Lung (tissue), 12 donors: ENCODE measurements around the gene LYPD5. TPM values are rescaled to one million over a fixed set of nuclear protein-coding genes. Genes with fewer than 3 reads are reported as not detected.

Experiments
- ATAC-seq: fragments of 200-7000 bp; cut with Tn5 transposase; one replicate; pipeline ENCODE4 v1.9.1; 2020; ENCODE audit warnings: moderate number of reproducible peaks; ENCODE audit not compliant: insufficient read depth, low FRiP score
- DNase-seq, 3 donors: peaks; one replicate each; pipeline ENCODE4 v3.0.0-alpha.2; 2013 to 2017
- H3K27ac ChIP-seq, 2 donors: one replicate each; pipeline ENCODE4 v1.5.1; 2013; ENCODE audit warnings: mild to moderate bottlenecking in 2 of 2, moderate library complexity in 2 of 2, control low read depth in 1 of 2, inconsistent platforms in 1 of 2, low read depth in 1 of 2, low read length in 1 of 2
- H3K27me3 ChIP-seq, 3 donors: one replicate each; pipeline ENCODE4 v1.5.1; 2013; ENCODE audit warnings: low read length in 2 of 3; ENCODE audit not compliant: control insufficient read depth in 3 of 3, insufficient read depth in 3 of 3
- H3K36me3 ChIP-seq, 4 donors: one replicate each; pipeline ENCODE4 v1.5.1; 2013; ENCODE audit warnings: low read length in 4 of 4, mild to moderate bottlenecking in 1 of 4, moderate library complexity in 1 of 4; ENCODE audit not compliant: control insufficient read depth in 4 of 4, insufficient read depth in 4 of 4
- H3K4me1 ChIP-seq, 5 donors: one replicate each; pipeline ENCODE4 v1.5.1; 2013; ENCODE audit warnings: low read length in 5 of 5, mild to moderate bottlenecking in 2 of 5, moderate library complexity in 1 of 5; ENCODE audit not compliant: control insufficient read depth in 5 of 5, insufficient read depth in 5 of 5
- H3K4me3 ChIP-seq: one replicate; pipeline ENCODE4 v1.5.1; 2013; ENCODE audit warnings: mild to moderate bottlenecking, control low read depth, moderate library complexity
- H3K9ac ChIP-seq, 2 donors: one replicate each; pipeline ENCODE4 v1.5.1; 2013; ENCODE audit warnings: low read length in 2 of 2, control low read depth in 1 of 2; ENCODE audit not compliant: insufficient read depth in 1 of 2
- H3K9me3 ChIP-seq, 4 donors: one replicate each; pipeline ENCODE4 v1.5.1; 2013; ENCODE audit warnings: low read length in 3 of 4, mild to moderate bottlenecking in 1 of 4, moderate library complexity in 1 of 4; ENCODE audit not compliant: control insufficient read depth in 4 of 4, insufficient read depth in 3 of 4
- WGBS, 2 donors: extraction: QIAGEN DNeasy Blood & Tissue Kit; methylation state at CpG; one replicate each; pipeline ENCODE4 v1.1.7; 2013; 5-methylcytosine and 5-hydroxymethylcytosine counted together
- polyA plus RNA-seq, 2 donors: library from polyadenylated mRNA; stranded (reverse); fragments of 200-250 nt; gene quantifications; one replicate each; pipeline ENCODE4 v1.2.1, GENCODE V29; 2013
- total RNA-seq, 2 donors: library from RNA; depleted of rRNA in 1 of 2; stranded (reverse); fragments of >200 nt in 1 of 2; gene quantifications; one replicate each; pipeline ENCODE4 v1.2.1, GENCODE V29; 2014 to 2021
- TF ChIP-seq, protein P1 (sequence below): IDR thresholded peaks from 2 replicates; pipeline ENCODE4 v1.5.1; 2012; ENCODE audit warnings: mild to moderate bottlenecking; ENCODE audit errors: control extremely low read depth, extremely low read depth
- donor health status: control.
- donor health status: control.
- donor health status: Bipolar disorder and iron deficiency.
- donor health status: healthy.
- donor health status: DM: yes; HTN: yes; CAD: no.

The LYPD5 gene
- total and polyA plus RNA-seq, 4 donors = 0.51 to 8.1 (median 2.9) TPM

DNA sequence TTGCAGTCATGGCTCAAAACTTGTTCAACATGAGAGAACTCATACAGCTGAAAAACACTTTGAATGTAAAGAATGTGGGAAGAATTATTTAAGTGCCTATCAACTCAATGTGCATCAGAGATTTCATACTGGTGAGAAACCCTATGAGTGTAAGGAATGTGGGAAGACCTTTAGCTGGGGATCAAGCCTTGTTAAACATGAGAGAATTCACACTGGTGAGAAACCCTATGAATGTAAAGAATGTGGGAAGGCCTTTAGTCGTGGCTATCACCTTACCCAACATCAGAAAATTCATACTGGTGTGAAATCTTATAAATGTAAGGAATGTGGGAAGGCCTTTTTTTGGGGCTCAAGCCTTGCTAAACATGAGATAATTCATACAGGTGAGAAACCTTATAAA lies 45.0 kb upstream of the LYPD5 start:
- no peak overlapping the region for H3K9ac ChIP-seq
- H3K9me3 ChIP-seq = peaks cover 12 to 61% (median 48%) of the 10 kb centered on the region in 4 donors
- TF ChIP-seq, protein P1, sequence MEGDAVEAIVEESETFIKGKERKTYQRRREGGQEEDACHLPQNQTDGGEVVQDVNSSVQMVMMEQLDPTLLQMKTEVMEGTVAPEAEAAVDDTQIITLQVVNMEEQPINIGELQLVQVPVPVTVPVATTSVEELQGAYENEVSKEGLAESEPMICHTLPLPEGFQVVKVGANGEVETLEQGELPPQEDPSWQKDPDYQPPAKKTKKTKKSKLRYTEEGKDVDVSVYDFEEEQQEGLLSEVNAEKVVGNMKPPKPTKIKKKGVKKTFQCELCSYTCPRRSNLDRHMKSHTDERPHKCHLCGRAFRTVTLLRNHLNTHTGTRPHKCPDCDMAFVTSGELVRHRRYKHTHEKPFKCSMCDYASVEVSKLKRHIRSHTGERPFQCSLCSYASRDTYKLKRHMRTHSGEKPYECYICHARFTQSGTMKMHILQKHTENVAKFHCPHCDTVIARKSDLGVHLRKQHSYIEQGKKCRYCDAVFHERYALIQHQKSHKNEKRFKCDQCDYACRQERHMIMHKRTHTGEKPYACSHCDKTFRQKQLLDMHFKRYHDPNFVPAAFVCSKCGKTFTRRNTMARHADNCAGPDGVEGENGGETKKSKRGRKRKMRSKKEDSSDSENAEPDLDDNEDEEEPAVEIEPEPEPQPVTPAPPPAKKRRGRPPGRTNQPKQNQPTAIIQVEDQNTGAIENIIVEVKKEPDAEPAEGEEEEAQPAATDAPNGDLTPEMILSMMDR = no peak
- no peaks in the 10 kb centered on the region for H3K27me3 ChIP-seq
- no peak overlapping the region for H3K4me3 ChIP-seq
- H3K4me1 ChIP-seq = no peaks in the 10 kb centered on the region
- WGBS, 2 donors = 93 to 94% methylated on average over 1 of the region's 1 CpG
- H3K36me3 ChIP-seq = peaks cover 4 to 73% (median 51%) of the 10 kb centered on the region in 4 donors
- no peak overlapping the region for H3K27ac ChIP-seq
- DNase-seq (no peak), ATAC-seq (no peak)

DNA sequence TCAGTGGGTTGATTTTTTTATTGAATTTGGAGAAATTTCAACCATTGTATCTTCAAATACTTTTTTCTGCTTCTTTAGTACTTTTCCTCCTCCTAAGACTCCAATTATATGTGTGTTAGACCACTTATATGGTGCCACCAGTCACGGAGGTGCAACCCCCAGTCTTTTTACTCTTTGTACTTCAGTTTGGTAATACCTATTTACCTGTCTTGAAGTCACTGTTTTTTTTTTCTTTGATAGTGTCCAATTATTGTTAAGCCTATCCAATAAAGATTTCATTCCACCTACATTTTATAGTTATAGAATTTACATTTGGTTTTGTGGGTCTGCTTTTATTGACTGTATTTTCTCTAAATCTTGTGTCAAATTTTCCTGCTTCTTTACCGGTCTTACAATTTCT lies 39.8 kb upstream of the LYPD5 start:
- H3K27ac ChIP-seq = no peak overlapping the region
- no peak for ATAC-seq
- H3K27me3 ChIP-seq = no peaks in the 10 kb centered on the region
- H3K36me3 ChIP-seq = peaks cover 25 to 80% (median 69%) of the 10 kb centered on the region in 4 donors
- H3K4me1 ChIP-seq = no peaks in the 10 kb centered on the region
- TF ChIP-seq, protein P1 = no peak
- 76 to 98% methylated on average over 2 of the region's 2 CpGs for WGBS, 2 donors
- H3K9ac ChIP-seq = no peak overlapping the region
- peaks cover 26 to 56% (median 43%) of the 10 kb centered on the region in 4 donors for H3K9me3 ChIP-seq
- DNase-seq = no peak
- no peak overlapping the region for H3K4me3 ChIP-seq

DNA sequence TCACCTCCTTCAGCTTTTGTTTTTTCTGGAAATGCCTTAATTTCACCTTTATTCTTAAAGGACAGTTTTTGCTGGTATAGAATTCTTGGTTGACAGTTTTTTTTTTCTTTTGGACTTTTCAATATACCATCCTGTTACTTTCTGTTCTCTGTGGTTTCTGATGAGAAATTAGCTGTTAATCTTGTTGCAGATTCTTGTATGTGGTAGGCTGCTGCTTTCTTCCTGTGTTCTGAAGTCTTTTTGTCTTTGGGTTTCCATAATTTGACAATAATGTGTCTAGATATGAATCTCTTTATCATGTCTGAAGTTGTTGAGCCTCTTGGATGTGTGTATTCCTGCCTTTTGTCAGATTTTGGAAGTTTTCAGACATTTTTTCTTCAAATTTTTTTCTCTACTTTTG lies 36.9 kb upstream of the LYPD5 start:
- TF ChIP-seq, protein P1 = no peak
- Histone ChIP-seq H3K9me3 (peaks cover 32 to 51% (median 42%) of the 10 kb centered on the region in 4 donors), H3K36me3 (peaks cover 38 to 82% (median 73%) of the 10 kb centered on the region in 4 donors), H3K4me3 (no peak overlapping the region), H3K27me3 (no peaks in the 10 kb centered on the region), H3K27ac (no peak overlapping the region), H3K9ac (no peak overlapping the region), H3K4me1 (no peaks in the 10 kb centered on the region)
- ATAC-seq = no peak
- peak in 2 of 3 donors; percentile 4 to 11 for DNase-seq
